Measurements from ENCODE around the gene SMAP2. TPM values are rescaled to one million over a fixed set of nuclear protein-coding genes. Genes with fewer than 3 reads are reported as not detected.
A peak's percentile ranks its signal among the peaks of the same experiment; 100 is the strongest.

SMAP2 gene
- total and polyA plus RNA-seq, 10 of the 15 experiments (the other 5 are each of a cell fraction or from before 2014, with no cell fraction given) = 33.4 to 177 (median 105) TPM

- no peak for TF ChIP-seq RBBP5 (conservative IDR thresholded peaks at IDR 0.05)
- TF ChIP-seq PML (IDR thresholded peaks at IDR 0.05; ENCODE audit: low read length) = no peak
- 0 out of 2 replicates have a peak, but pooled peaks have one; percentile 13 for TF ChIP-seq ZBED1 (IDR thresholded peaks at IDR 0.05; ENCODE audit: borderline replicate concordance)
- TF ChIP-seq ATF7 (IDR thresholded peaks at IDR 0.05; ENCODE audit: low read depth) = 0 out of 2 replicates have a peak, but pooled peaks have one; percentile 46
- peak; percentile 59; the same call in 1 of the 2 replicates for TF ChIP-seq NBN (IDR thresholded peaks at IDR 0.05)
- no peak for TF ChIP-seq ZSCAN29 (IDR thresholded peaks at IDR 0.05)
- TF ChIP-seq YY1 (IDR thresholded peaks at IDR 0.05; ENCODE audit: low read depth, low read length) = no peak
- no peak for TF ChIP-seq ZNF217 (IDR thresholded peaks at IDR 0.05)
- peak; percentile 4; the same call in 1 of the 2 replicates for TF ChIP-seq CREB1 (IDR thresholded peaks at IDR 0.05; ENCODE audit: low read depth)
- TF ChIP-seq SMC3 (IDR thresholded peaks at IDR 0.05; ENCODE audit: borderline replicate concordance, low read length) = no peak
- no peak for TF ChIP-seq RCOR1 (conservative IDR thresholded peaks at IDR 0.05; ENCODE audit: low read depth, low read length)
- no peak for TF ChIP-seq TAF1 (IDR thresholded peaks at IDR 0.05; ENCODE audit: borderline replicate concordance, low read depth, low read length)
- 0 out of 2 replicates have a peak, but pooled peaks have one; percentile 1 for TF ChIP-seq IKZF1 (conservative IDR thresholded peaks at IDR 0.05)
- TF ChIP-seq ZBTB11 (CRISPR knock-in tag; IDR thresholded peaks at IDR 0.05) = no peak
- TF ChIP-seq CBFB (IDR thresholded peaks at IDR 0.05; ENCODE audit: low read depth) = no peak
- TF ChIP-seq MYB (IDR thresholded peaks at IDR 0.05; ENCODE audit: borderline replicate concordance, low read depth, low read length) = no peak
- no peak for TF ChIP-seq JUNB (IDR thresholded peaks at IDR 0.05)
- no peak for TF ChIP-seq FOS (IDR thresholded peaks at IDR 0.05; ENCODE audit: borderline replicate concordance, extremely low read depth, insufficient read length)
- TF ChIP-seq ZNF622 (IDR thresholded peaks at IDR 0.05) = no peak
- TF ChIP-seq HSF1 (IDR thresholded peaks at IDR 0.05; ENCODE audit: low read depth, low read length) = no peak
- no peaks in the 10 kb centered on the region for H3K79me2 ChIP-seq (ENCODE audit: control insufficient read depth, insufficient read depth, low read length)
- H3K36me3 ChIP-seq (ENCODE audit: control insufficient read depth in 2 of 2, insufficient read depth in 2 of 2, low read length in 1 of 2) = no peaks in the 10 kb centered on the region
- POLR2A ChIA-PET = interaction anchor here (0.5 to 1.0 kb wide), 5 partner anchors 73 to 392 kb away, joined by 3 to 5 read pairs (median 3); partner anchors contain the start of gene ZNF684
- H3K9ac ChIP-seq (ENCODE audit: control insufficient read depth, insufficient read depth, low read length) = peak overlapping the region; percentile 77
- peaks cover 21% of the 10 kb centered on the region for H3K9me3 ChIP-seq (replicated peaks; ENCODE audit: control insufficient read depth, insufficient read depth, low read length)
- H2AFZ ChIP-seq (ENCODE audit: control insufficient read depth, low read depth, low read length) = peak overlapping the region; percentile 96
- RAD21 ChIA-PET (ENCODE audit: unreplicated experiment) = interaction anchor here (0.7 to 1.1 kb wide), 4 partner anchors 53 to 299 kb away, joined by 3 to 7 read pairs (median 4); no protein-coding TSS in a partner anchor
- H3K4me2 ChIP-seq (ENCODE audit: control insufficient read depth, insufficient read depth) = peak overlapping the region; percentile 81
- intact Hi-C loops (cut with micrococcal nuclease; ENCODE audit: unreplicated experiment) (no loop called here), in situ Hi-C loops (cut with MboI) (no loop called here)
- DNase-seq (ENCODE audit: low read depth, low spot score) (no peak), FAIRE-seq (no peak), ATAC-seq (peak; percentile 30)
- no TSS peak for BruUV-seq (replicated peaks)
- CTCF ChIA-PET = interaction anchor here (0.6 to 5.8 kb wide), 6 partner anchors 12 to 380 kb away, joined by 3 to 36 read pairs (median 6); no protein-coding TSS in a partner anchor
- 53% methylated on average over 1 of the region's 1 CpG for WGBS (ENCODE audit: insufficient coverage, insufficient replicate concordance, low lambda C conversion rate, missing lambda C conversion rate)
- H3K27ac ChIP-seq (ENCODE audit: control insufficient read depth, insufficient read depth) = peak overlapping the region; percentile 83
- peak overlapping the region; percentile 63 for H3K4me3 ChIP-seq
- H4K20me1 ChIP-seq (ENCODE audit: control insufficient read depth, insufficient read depth) = no peaks in the 10 kb centered on the region
- H3K27me3 ChIP-seq (replicated peaks in 1 of 2; ENCODE audit: control insufficient read depth in 2 of 2, insufficient read depth in 2 of 2, low read length in 1 of 2) = no peaks in the 10 kb centered on the region
- H3K4me1 ChIP-seq (ENCODE audit: control insufficient read depth, insufficient read depth, low read length) = no peaks in the 10 kb centered on the region
- SMC1A ChIA-PET (ENCODE audit: uncharacterized antibody, unreplicated experiment) = interaction anchor here (0.6 to 2.7 kb wide), 5 partner anchors 18 to 614 kb away, joined by 3 to 9 read pairs (median 3); partner anchors contain the start of gene EXO5
Observed at GRCh38 chr1:40451238-40451585, 77.7 kb downstream of the SMAP2 start.

All from GM12878 (cell line).